Muscle layer of colon (tissue), 2 donors: ENCODE results near the gene MACROD2.
"Not testable (repeated sequence)": the region's sequence is repeated elsewhere in the genome, so short reads cannot be mapped to it uniquely, and the experiment has no call there.

Source experiments
- H3K27ac ChIP-seq: one replicate; pipeline ENCODE4 v1.7.0; 2013; ENCODE audit warnings: low read depth, mild to moderate bottlenecking, low read length, moderate library complexity
- H3K27me3 ChIP-seq, 2 donors: one replicate each; pipeline ENCODE4 v1.7.0; 2013; ENCODE audit warnings: low read length in 2 of 2, mild to moderate bottlenecking in 2 of 2; ENCODE audit not compliant: insufficient read depth in 2 of 2, control insufficient read depth in 1 of 2
- H3K36me3 ChIP-seq: one replicate; pipeline ENCODE4 v1.7.0; 2013; ENCODE audit warnings: mild to moderate bottlenecking, low read length; ENCODE audit not compliant: insufficient read depth
- H3K4me1 ChIP-seq: one replicate; pipeline ENCODE4 v1.7.0; 2013; ENCODE audit warnings: mild to moderate bottlenecking, low read length; ENCODE audit not compliant: insufficient read depth
- H3K4me3 ChIP-seq, 2 donors: one replicate each; pipeline ENCODE4 v1.7.0; 2013; ENCODE audit warnings: low read length in 2 of 2, low read depth in 1 of 2, mild to moderate bottlenecking in 1 of 2, moderate library complexity in 1 of 2
- H3K9ac ChIP-seq: one replicate; pipeline ENCODE4 v1.7.0; 2013; ENCODE audit warnings: low read length
- H3K9me3 ChIP-seq: one replicate; pipeline ENCODE4 v1.7.0; 2013; ENCODE audit warnings: mild to moderate bottlenecking, low read length
- donor health status: abdominal sarcoma.
- donor health status: Adenocarcinoma of cecum.

MACROD2 gene

GRCh38 chr20:13995086-13995665, at the start of gene MACROD2:
Gene MACROD2, plus strand, starts transcription at chr20:13995516.
- Histone ChIP-seq H3K9ac (peak within 1 kb of the TSS; percentile 14), H3K4me1 (no peaks in the 10 kb centered on the region), H3K27ac (peak within 1 kb of the TSS; percentile 39), H3K36me3 (no peaks in the 10 kb centered on the region), H3K4me3 (peak within 1 kb of the TSS; percentile 60 to 77), H3K27me3 (no peaks in the 10 kb centered on the region), H3K9me3 (no peaks in the 10 kb centered on the region)

- H3K4me1 ChIP-seq, result no peaks in the 10 kb centered on the region
- no peak overlapping the region for H3K4me3 ChIP-seq
- H3K27me3 ChIP-seq, result no peaks in the 10 kb centered on the region
- H3K9ac ChIP-seq, result no peak overlapping the region
- no peaks in the 10 kb centered on the region for H3K9me3 ChIP-seq
- no peak overlapping the region for H3K27ac ChIP-seq
- no peaks in the 10 kb centered on the region for H3K36me3 ChIP-seq
Observed at GRCh38 chr20:13947719-13948118, 47.6 kb upstream of the MACROD2 start.

- H3K9ac ChIP-seq, result no peak overlapping the region
- no peak overlapping the region for H3K4me3 ChIP-seq
- H3K4me1 ChIP-seq, result no peaks in the 10 kb centered on the region
- H3K9me3 ChIP-seq, result no peaks in the 10 kb centered on the region
- no peak overlapping the region for H3K27ac ChIP-seq
- no peaks in the 10 kb centered on the region for H3K27me3 ChIP-seq
- H3K36me3 ChIP-seq, result no peaks in the 10 kb centered on the region
Observed at GRCh38 chr20:13953227-13953626, 42.1 kb upstream of the MACROD2 start.

- Histone ChIP-seq H3K27ac (no peak overlapping the region), H3K4me3 (no peak overlapping the region), H3K9me3 (no peaks in the 10 kb centered on the region), H3K9ac (no peak overlapping the region), H3K4me1 (no peaks in the 10 kb centered on the region), H3K36me3 (no peaks in the 10 kb centered on the region), H3K27me3 (no peaks in the 10 kb centered on the region)
Observed at GRCh38 chr20:13960119-13960518, 35.2 kb upstream of the MACROD2 start.

GRCh38 chr20:13960525-13960924, 34.8 kb upstream of the MACROD2 start:
- Histone ChIP-seq H3K27ac (no peak overlapping the region), H3K4me3 (no peak overlapping the region), H3K27me3 (no peaks in the 10 kb centered on the region), H3K9me3 (no peaks in the 10 kb centered on the region), H3K36me3 (no peaks in the 10 kb centered on the region), H3K9ac (no peak overlapping the region), H3K4me1 (no peaks in the 10 kb centered on the region)

GRCh38 chr20:13984211-13984610, 11.1 kb upstream of the MACROD2 start:
- Histone ChIP-seq H3K36me3 (no peaks in the 10 kb centered on the region), H3K4me1 (no peaks in the 10 kb centered on the region), H3K9me3 (no peaks in the 10 kb centered on the region), H3K4me3 (no peak overlapping the region), H3K27me3 (no peaks in the 10 kb centered on the region), H3K27ac (no peak overlapping the region), H3K9ac (no peak overlapping the region)

- Histone ChIP-seq H3K36me3 (no peaks in the 10 kb centered on the region), H3K27ac (no peak within 1 kb of the TSS), H3K4me1 (no peaks in the 10 kb centered on the region), H3K27me3 (no peaks in the 10 kb centered on the region), H3K9ac (no peak within 1 kb of the TSS), H3K9me3 (no peaks in the 10 kb centered on the region), H3K4me3 (no peak within 1 kb of the TSS)
Observed at GRCh38 chr20:13990465-13990864, 4.9 kb upstream of the MACROD2 start, which contains the start of gene SEL1L2. Gene SEL1L2, minus strand, starts transcription at chr20:13990614. Its CDS starts 80 bp downstream, at chr20:13990534.

- Histone ChIP-seq H3K36me3 (no peaks in the 10 kb centered on the region), H3K4me3 (no peak overlapping the region), H3K27ac (no peak overlapping the region)
Observed at GRCh38 chr20:13991311-13991710, 4.0 kb upstream of the MACROD2 start.

GRCh38 chr20:13991955-13992354, 3.4 kb upstream of the MACROD2 start:
- not testable (repeated sequence) for H3K27ac ChIP-seq, H3K9ac ChIP-seq, H3K9me3 ChIP-seq, H3K4me3 ChIP-seq, H3K27me3 ChIP-seq, H3K36me3 ChIP-seq, H3K4me1 ChIP-seq

More at GRCh38 chr20:13991311-13991710, 4.0 kb upstream of the MACROD2 start:
- no peak overlapping the region for H3K9ac ChIP-seq
- H3K27me3 ChIP-seq, result no peaks in the 10 kb centered on the region
- H3K9me3 ChIP-seq, result no peaks in the 10 kb centered on the region
- no peaks in the 10 kb centered on the region for H3K4me1 ChIP-seq

- no peaks in the 10 kb centered on the region for H3K4me1 ChIP-seq
- peak overlapping the region; percentile 32 for H3K27ac ChIP-seq
- no peaks in the 10 kb centered on the region for H3K36me3 ChIP-seq
- peak overlapping the region; percentile 60 to 77 for H3K4me3 ChIP-seq
- peak overlapping the region; percentile 14 for H3K9ac ChIP-seq
- H3K9me3 ChIP-seq, result no peaks in the 10 kb centered on the region
- no peaks in the 10 kb centered on the region for H3K27me3 ChIP-seq
Observed at GRCh38 chr20:13995841-13996240, 525 bp downstream of the MACROD2 start.

- Histone ChIP-seq H3K27ac (peak overlapping the region; percentile 32), H3K36me3 (no peaks in the 10 kb centered on the region), H3K27me3 (no peaks in the 10 kb centered on the region), H3K4me1 (no peaks in the 10 kb centered on the region), H3K9me3 (no peaks in the 10 kb centered on the region), H3K4me3 (peak overlapping the region; percentile 60 to 77), H3K9ac (peak overlapping the region; percentile 14)
Observed at GRCh38 chr20:13996265-13996664, 949 bp downstream of the MACROD2 start.

- Histone ChIP-seq H3K27me3 (no peaks in the 10 kb centered on the region), H3K9me3 (no peaks in the 10 kb centered on the region), H3K9ac (no peak overlapping the region), H3K27ac (no peak overlapping the region), H3K4me3 (no peak overlapping the region), H3K36me3 (no peaks in the 10 kb centered on the region), H3K4me1 (no peaks in the 10 kb centered on the region)
Observed at GRCh38 chr20:14000917-14001316, 5.6 kb downstream of the MACROD2 start.
